Cardiac septum (tissue), 1 donor: ENCODE data around the gene HNRNPA1L2. TPM values are rescaled to one million over a fixed set of nuclear protein-coding genes. Genes with fewer than 3 reads are reported as not detected.
"Not testable (repeated sequence)": the region's sequence is repeated elsewhere in the genome, so short reads cannot be mapped to it uniquely, and the experiment has no call there.

Source experiments
- DNase-seq: peaks from one replicate; pipeline ENCODE4 v3.0.0-alpha.2; 2020; ENCODE audit warnings: low spot score
- intact Hi-C: fragments of 100-400 bp; cut with DNase I; formaldehyde crosslinking; loops from one replicate; pipeline ENCODE4 v1.14.0; 2022
- long read RNA-seq: library from polyadenylated mRNA; unstranded; transcript quantifications from one replicate; pipeline ENCODE4 v2.0.0, GENCODE V29; 2021
- total RNA-seq: library from RNA; stranded (reverse); fragmentation: NEBNext Ultra II Directional; extraction: Animal tissue kit (Norgen Biotek cat#: 25700); gene quantifications from one replicate; pipeline ENCODE4 v1.2.1, GENCODE V29; 2021
- donor health status: DM: no; HTN: no; CAD: no.

Gene HNRNPA1L2
- total RNA-seq = 4.3 TPM
- long read RNA-seq = 0 reads

DNA sequence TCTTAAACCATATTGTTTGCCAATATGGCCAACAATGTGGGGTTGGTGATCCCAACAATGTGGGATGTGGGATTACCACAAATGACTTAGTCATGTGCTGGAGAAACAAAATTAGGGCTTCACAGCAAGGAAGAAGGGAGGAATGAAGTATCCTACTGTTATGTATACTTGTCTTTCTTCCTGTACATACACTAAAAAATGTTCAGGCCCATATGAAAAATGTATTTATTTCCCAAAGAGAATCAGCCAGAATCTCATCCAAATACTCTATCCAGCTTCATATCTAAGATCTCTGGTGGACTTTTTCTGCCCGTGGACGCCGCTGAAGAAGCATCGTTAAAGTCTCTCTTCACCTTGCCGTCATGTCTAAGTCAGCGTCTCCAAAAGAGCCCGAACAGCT lies at the start of gene HNRNPA1L2:
TSS of gene HNRNPA1L2 (plus strand) at position 301 of the 400 bp plus-strand sequence. CDS start at position 363, 62 bp downstream.
- DNase-seq = no peak
- intact Hi-C loops = no loop called here

DNA sequence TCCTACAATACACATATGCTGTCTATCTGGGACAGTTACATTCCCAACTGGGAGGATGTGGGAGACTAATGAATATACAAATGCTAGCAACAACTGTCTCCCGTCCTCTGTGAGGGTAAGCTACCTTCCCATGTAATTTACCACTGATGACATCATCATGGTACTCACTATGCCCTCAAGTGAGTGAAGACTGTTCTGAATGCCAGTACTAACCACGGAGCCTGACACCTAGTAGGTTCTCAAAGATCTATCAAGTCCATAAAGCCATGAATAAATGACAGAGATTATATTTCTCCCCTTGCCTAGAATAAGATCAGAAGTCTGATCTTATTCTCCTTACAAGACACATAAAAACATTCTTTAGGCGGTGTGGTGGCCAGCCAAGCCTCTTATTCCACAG lies 49.1 kb upstream of the HNRNPA1L2 start:
- intact Hi-C loops, DNase-seq: not testable (repeated sequence)

DNA sequence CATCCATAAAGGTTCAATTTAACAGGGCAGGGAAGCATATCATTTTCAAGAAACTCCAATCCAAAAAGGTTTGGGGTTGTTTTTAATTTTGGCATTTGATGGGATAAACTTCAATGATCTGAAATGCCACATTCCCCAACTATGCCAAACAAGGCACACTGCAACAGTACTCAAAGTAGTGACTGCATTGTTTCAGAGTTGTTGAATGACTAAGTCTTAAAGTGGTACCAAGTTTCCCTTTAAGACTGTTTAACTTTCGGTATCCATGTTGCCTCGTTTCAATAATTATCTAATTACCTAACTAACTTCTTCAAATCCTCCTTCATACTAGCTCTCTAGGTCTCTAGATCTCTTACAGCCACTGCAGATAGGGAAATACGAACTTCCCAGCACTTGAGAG lies 48.4 kb upstream of the HNRNPA1L2 start:
- DNase-seq, intact Hi-C loops: not testable (repeated sequence)

DNA sequence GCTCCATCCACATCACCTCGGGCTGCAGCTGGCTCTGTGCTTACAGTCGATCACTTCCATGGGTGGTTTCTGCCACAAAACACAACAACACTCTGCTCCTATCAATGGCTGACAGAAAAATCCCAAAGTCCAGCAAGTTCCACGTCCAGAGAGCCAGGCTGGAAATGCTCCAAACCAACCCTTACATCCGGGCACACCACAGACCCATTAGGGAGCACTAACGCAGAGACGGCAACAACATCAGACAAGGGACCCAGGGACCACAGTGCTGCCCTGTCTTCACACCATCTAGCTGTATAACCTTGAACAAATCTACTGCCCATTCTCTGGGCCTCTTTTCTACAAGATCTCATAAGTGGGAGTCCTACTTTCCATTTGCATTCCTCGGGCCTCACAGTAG lies 47.9 kb upstream of the HNRNPA1L2 start:
- DNase-seq, intact Hi-C loops: not testable (repeated sequence)

DNA sequence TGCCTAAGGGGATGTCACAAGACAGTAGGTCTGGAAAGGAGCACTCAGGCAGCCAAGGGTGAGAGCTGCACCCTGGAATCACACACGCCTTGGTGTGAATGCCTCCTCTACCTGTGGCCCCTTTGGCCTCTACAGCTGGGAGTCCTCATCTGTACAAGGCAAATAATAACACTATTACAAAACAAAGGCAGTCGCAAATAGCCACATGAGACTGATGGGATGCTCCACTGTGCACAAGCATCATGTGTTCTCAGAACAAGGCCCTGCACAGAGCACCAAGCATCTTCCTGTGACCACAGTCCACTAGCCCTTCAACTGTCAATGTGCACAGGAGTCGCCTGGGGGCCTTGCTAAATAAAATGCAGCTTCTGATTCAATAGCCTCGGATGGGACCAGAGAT lies 44.6 kb upstream of the HNRNPA1L2 start:
- DNase-seq = no peak
- intact Hi-C loops = no loop called here

DNA sequence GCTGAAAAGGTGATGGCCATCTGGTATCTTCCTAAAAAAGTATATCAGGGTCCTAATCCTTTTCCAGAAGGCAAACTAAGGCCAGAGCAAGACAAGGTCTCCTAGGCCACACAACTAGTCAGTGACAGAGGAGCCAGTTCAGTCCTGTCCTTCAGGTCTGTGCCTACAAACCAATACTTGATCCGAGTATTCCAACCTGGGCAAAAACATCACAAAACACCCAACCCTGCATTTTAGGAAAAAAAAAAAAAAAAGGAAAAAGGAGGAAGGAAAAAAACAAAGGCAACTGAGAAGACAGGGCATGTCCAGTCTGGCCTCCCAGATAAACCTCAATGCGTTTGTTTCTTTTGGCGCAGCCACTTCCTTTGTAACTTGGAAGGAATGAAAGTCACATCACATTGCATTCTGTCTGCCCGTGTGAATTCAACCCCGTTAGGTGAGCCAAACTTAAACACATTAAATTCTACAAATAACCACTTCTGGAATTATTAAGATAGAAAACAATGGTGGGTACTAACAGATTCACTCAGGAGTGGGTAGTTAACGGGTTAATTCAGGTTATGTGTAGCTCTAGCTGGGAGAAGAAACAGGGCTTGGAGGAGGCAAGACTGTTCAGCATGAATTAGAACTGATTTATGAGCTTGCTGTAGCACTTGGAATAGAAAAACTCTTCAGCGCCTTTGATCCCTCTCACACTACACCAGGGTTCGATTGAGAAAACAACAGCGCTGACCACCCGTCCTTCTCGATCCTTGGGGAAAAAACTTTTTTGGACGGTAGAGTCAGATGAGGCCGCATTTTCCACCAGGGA lies 43.0 kb upstream of the HNRNPA1L2 start:
- intact Hi-C loops = no loop called here
- DNase-seq = no peak

DNA sequence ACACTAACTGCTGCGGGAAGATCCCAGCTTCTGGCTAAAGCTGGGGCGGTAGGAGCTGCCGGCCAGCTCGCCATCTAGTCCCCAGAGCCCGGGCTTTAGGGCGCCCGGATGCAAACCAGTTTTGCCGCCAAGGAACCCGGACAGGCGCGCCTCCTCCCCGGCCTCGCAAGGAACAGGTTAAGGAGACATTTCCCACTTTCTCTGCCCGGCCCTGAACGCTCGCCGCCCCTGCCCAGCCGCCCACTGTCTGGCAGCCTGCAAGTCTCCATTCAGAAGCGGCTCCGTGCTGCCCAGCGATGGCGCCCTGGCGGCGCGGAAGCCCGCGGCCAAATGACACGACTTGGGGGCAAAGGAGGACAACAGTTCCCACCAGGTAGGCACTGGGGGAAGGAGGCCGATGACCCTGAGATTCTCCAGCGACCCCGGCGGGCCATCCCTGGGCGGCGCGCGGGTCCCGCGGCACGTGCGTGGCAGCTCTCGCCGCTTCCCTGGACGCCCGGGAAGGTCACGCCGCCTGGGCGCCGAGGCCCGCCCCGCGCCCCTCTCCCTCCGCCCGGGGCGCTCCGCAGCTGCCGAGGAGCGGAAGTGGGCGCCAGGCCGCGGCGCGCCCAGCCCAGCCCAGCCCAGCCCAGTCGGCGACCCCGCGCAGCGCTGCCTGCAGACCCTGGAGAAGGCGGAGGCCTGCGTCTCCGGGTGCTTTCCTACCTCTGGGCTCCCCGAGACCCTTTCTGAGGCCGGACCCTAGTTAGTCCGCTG lies 42.2 kb upstream of the HNRNPA1L2 start:
- intact Hi-C loops = no loop called here
- DNase-seq = no peak

DNA sequence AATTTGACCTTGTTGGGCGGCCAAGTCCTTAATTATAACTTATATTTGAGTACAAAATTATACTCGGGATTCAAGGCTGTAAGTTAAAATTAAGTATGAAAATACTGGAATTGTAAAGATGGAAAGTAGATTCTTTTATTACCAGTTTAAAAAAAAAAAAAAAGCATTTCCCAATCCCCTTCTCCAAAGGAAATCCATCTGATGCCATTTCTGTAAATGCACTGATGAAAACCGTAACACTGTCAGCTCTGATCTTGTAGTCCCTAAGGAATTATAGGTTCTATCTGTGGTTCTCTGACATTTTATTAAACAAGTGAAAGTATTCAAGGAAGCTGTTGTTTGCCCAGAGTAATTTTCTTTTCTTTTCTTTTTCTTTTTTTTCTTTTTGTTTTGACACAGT lies 41.6 kb upstream of the HNRNPA1L2 start:
- intact Hi-C loops = no loop called here
- DNase-seq = no peak

DNA sequence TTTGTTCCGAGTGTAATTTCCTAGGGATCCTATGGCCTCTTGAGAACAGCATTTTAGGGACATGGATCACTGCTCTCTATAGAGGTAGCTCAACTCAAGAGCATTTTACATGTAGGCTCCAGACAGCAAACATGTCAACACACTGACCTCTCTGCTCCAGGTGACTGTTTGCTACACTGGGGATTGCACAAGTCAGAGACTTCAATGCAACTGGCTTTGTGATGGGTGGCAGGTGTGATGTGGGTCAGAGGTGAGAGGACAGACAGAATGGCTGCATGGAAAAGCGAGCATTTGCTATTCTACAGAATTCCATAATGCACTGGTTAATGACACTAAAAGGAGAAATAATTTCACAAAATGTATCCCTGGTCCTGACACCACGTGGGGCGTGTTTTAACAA lies 38.9 kb upstream of the HNRNPA1L2 start:
- DNase-seq, intact Hi-C loops: not testable (repeated sequence)

DNA sequence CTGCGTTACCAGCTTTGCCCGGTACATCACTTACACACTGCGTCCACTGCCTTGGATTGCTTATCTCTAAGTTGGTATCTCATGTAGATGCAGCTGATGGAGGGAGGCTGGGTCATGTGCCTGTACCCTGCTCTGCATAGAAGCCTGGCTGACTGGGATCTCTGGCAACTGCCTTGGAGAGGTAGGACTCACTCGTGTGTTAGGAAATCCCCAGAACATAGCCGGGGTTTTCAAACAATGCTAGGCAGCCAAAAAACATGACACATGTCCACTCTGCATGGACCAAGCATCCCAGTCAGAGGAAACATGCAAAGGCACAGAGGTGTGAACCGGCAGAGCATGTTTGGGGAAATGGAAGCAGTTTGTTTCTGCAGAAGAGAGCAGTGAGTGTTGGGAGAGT lies 36.1 kb upstream of the HNRNPA1L2 start:
- intact Hi-C loops = not testable (repeated sequence)

DNA sequence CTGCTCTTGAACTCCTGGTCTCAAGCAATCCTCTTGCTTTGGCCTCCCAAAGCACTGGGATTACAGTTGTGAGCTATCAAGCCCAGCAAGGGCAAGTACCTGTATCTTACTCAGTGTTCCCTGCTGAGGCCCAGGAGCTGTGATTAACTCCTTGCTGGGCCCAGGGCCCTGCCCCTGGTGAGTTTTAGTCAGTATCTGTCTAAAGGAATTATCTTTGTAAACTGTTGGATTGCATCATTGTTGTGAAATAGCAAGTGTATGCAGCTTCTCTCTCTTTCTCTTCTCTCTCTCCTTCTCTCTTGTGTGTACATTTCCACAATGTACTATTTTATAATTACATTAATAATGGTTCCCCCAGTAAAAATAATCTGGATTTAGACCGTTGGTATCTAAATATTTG lies 35.4 kb upstream of the HNRNPA1L2 start:
- intact Hi-C loops, DNase-seq: not testable (repeated sequence)

More for the DNA sequence above, 36.1 kb upstream of the HNRNPA1L2 start:
- not testable (repeated sequence) for DNase-seq

DNA sequence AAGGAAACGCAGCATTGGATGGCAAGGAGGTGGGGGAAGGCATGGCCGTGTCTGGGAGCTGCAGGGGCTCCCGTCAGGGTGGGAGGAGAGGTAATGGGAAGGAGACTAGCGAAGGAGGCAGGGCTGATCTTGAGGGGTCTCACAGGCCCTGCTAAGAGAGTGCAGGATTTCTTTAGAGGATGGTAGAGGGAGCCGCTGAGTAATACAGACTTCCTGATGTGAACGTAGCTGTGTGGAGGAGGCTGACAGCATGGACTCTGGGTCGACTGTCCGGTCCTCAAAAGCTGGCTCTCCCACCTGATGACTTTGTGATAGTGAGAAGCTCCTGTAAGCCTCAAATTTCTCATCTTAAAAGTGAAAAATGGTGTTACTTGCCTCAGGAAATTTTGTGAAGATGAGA lies 34.0 kb upstream of the HNRNPA1L2 start:
- intact Hi-C loops, DNase-seq: not testable (repeated sequence)

DNA sequence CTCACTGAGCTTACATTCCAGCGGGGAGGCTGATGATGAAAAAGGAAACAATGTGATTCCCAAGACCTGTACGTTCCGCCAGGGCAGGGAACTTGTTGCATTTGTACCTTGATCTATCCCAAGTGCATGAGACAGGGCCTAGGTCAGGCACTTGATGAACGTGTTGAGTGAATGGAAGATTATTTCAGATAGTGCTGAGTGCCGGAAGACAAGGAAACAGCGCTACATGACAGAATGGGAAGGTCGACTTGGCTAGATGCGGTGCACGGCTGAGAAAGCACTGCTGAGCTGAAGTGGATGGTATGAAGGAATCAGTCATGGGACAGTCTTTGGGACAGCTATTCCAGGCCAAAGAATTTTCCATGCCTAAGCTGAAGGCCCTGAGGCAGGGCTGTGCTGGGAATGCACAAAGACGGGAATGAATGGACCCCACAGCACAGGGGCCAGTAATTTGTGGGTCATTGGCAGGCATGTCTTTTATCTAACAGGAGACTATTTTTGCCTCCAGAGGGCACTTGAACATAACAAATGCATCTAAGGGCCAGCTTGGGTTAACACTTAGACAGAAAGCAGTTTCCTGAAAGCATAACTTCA lies 33.1 kb upstream of the HNRNPA1L2 start:
- intact Hi-C loops, DNase-seq: not testable (repeated sequence)

DNA sequence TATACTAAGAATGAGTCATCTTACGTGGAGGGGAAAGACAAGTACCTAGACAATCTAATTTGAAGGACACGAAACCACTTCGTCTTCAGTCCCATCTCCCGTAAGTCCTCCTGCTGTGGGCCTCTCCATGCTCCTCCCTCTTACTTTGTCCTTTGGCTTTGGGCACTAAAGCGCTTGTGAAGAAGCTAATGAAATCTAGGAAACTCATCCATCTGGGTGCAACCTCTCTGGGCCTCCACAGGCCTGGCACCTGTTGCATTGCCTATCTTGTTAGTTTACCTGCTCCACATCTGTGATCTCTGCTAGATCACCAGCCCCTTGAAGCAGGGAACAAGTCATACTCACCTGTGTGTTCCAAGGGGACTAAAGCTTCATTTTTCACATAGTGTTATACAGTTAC lies 32.1 kb upstream of the HNRNPA1L2 start:
- intact Hi-C loops, DNase-seq: not testable (repeated sequence)

DNA sequence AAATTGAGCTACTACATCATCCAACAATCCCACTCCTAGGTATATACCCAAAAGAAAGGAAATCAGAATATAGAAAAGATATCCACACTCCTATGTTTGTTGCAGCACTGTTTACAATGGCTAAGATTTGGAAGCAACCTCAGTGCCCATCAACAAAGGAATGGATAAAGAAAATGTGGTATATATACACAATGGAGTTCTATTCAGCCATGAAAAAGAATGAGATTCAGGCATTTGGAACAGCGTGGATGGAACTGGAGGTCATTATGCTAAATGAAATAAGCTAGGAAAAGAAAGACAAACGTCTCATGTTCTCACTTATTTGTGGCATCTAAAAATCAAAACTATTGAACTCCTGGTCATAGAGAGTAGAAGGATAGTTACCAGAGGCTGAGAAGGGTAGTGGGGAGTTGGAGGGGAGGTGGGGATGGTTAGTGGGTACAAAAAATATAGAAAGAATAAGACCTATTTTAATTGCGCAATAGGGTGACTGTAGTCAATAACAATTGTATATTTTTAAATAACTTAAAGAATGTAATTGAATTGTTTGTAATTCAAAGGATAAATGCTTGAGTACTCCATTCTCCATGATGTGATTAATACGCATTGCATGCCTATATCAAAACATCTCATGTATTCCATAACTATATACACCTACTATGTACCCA lies 27.0 kb upstream of the HNRNPA1L2 start:
- intact Hi-C loops = no loop called here

DNA sequence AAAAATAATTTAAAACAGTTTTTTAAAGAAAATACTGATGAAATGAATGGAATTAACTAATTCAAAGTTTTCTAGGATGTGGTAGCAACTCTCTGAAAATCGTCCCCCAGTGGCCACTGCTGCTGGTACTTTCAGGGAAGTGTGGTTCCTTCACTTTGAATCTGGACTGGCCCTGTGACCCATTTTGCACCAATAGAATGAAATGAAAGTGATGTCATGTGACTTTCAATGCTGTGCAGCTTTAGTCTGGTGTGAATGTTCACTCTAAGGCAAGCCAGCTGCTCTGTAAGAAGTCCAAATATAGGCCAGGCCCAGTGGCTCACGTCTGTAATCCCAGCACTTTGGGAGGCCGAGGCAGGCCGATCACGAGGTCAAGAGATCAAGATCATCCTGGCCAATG lies 26.4 kb upstream of the HNRNPA1L2 start:
- no peak for DNase-seq
- intact Hi-C loops = loop anchor here (2.0 kb wide), 1 partner anchor 37 kb away; the partner anchor contains the start of gene SUGT1

More for the DNA sequence above, 27.0 kb upstream of the HNRNPA1L2 start:
- no peak for DNase-seq

DNA sequence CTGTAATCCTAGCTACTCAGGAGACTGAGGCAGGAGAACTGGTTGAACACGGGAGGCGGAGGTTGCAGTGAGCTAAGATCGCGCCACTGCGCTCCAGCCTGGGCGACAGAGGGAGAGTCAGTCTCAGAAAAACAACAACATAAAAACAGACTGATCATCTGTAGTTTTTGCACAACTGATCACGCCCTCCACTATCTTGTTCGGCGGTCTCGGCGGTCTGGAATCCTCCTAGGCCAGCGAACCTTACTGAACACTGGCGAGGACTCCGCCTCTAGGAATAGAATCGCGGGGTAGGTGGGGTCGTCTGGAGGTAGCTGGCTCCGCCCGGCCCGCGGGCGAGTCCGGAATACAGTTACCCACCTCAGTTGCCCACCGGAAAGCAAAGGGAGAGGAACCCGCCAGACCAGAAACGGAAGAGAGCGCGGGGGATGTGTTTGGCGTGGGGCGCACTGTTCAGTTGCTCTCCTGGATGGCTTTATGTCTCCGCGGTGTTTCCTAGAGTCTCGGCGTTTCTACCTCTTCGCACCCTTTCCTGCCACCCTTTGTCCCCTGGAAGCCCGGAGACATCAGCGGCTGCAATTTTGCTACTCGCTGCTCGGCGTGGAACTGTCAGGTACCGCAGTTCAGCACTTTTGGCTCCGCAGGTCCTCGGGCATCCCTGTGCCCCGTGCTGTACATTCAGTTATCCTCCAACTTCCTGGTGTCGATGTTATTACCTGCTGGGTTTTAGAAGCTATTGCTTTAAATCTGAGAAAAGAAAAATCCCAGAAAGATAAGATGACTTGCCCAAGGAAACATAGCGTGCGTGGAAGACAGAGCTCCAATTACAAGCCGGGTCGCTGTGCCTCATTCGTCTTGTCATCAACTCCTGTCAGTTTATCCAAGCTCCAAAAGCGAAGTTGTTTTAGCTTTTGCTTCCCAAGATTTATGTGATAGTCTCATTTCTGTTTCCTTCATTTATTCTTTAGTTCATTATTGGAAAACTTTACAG lies 24.9 kb upstream of the HNRNPA1L2 start:
- DNase-seq = peak; percentile 88
- intact Hi-C loops = loop anchor here (2.0 kb wide), 1 partner anchor 35 kb away; the partner anchor contains the start of gene SUGT1

DNA sequence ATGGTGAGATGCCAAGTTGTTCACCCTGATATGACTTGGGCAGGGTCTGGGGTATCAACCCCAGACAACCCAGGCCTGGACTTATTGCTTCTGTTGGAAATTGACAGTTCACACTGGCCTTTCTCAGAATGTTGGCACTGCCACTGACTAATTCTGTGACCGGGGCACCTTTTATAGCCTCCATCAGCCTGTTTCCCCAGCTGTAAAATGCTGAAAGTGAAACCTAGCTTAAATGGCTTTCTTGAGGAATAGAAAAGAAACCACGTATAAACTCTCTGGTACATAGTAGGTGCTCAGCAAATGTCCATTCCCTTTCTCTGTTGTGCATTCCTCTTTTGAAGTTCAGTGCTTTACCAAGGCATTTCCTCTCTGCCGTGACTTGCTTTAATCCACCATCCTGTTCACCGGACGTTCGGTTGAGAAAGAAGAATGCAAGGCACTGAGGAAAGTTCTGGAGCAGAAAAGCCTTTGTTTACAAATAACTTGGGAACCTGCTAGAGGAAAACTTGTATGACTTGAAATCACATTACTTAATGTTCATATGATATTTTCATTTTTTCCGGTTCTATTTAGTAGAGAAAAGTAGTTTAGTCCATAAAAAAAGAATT lies 11.0 kb upstream of the HNRNPA1L2 start:
- intact Hi-C loops, DNase-seq: not testable (repeated sequence)
